ENCODE data around the gene TMEM217. TPM values are rescaled to one million over a fixed set of nuclear protein-coding genes. Genes with fewer than 3 reads are reported as not detected.

Gene TMEM217
- total and polyA plus RNA-seq, 5 experiments from 2014 or later, result 0.24 to 0.96 (median 0.54) TPM

- H3K27ac Mint-ChIP-seq, result peak overlapping the region in 1 of 10 donors; percentile 34
- peaks cover 22 to 66% (median 51%) of the 10 kb centered on the region in 3 donors for H3K36me3 Mint-ChIP-seq
- no peak for DNase-seq
- no peaks in the 10 kb centered on the region for H3K27me3 Mint-ChIP-seq
- POLR2A ChIA-PET, result no interaction called here
- no peak overlapping the region for H3K4me3 Mint-ChIP-seq
- no peaks in the 10 kb centered on the region for H3K9me3 Mint-ChIP-seq
- peaks cover 13 to 17% (median 15%) of the 10 kb centered on the region in 4 donors for H3K4me1 Mint-ChIP-seq
- no peak for ATAC-seq
These were observed 35.5 kb upstream of the TMEM217 start for GRCh38 chr6:37293426-37293825.

DNA sequence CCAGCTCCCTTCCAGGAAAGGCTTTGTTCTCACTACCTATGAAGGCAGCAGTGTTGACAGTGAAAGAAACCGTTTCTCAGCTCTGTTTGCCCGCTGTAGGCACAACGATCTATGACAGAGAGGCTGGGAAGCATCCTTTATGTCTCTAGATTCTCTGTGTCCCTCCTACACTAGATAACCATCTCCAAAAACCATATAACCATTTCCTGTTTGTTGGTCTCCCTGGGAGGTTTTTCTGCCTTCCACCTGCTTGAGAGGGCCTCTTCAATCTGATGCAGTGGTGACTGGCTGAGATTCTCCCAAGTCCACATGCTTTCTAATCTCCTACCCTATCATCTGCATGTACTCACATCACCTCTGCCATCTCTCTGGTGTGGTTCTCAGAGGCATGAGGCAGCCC is 32.0 kb upstream of the TMEM217 start:
- no peaks in the 10 kb centered on the region for H3K27me3 Mint-ChIP-seq
- POLR2A ChIA-PET, result no interaction called here
- H3K4me1 Mint-ChIP-seq, result peaks cover 13 to 19% (median 15%) of the 10 kb centered on the region in 4 donors
- no peaks in the 10 kb centered on the region for H3K9me3 Mint-ChIP-seq
- H3K4me3 Mint-ChIP-seq, result peak overlapping the region in 2 of 10 donors; percentile 12 to 35
- DNase-seq (peak in 3 of 10 donors; percentile 15 to 49 (median 44)), ATAC-seq (peak; percentile 68 to 91)
- peak overlapping the region; percentile 20 to 91 (median 72) for H3K27ac Mint-ChIP-seq
- peaks cover 21 to 72% (median 49%) of the 10 kb centered on the region in 3 donors for H3K36me3 Mint-ChIP-seq

DNA sequence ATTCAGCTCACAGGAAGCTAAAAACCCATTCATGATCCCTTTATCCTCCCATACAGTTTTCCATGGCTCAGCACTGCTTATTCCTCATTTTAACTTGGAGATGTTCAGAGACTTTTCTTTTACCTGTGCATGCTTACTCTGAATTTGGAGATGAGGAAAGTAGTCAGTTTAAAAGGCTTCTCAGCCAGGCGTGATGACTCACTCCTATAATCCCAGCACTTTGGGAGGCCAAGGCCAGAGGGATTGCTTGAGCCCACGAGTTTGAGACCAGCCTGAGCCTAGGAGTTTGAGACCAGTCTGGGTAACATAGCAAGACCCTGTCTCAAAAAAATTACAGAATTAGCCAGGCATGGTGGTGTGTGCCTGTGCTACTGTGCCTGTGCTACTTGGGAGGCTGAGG is 30.3 kb upstream of the TMEM217 start:
- ATAC-seq (no peak), DNase-seq (no peak)
- Mint-ChIP-seq H3K4me3 (no peak overlapping the region), H3K27me3 (no peaks in the 10 kb centered on the region), H3K4me1 (peaks cover 13 to 19% (median 15%) of the 10 kb centered on the region in 4 donors), H3K36me3 (peaks cover 21 to 78% (median 46%) of the 10 kb centered on the region in 3 donors), H3K27ac (no peak overlapping the region), H3K9me3 (no peaks in the 10 kb centered on the region)
- POLR2A ChIA-PET, result no interaction called here

DNA sequence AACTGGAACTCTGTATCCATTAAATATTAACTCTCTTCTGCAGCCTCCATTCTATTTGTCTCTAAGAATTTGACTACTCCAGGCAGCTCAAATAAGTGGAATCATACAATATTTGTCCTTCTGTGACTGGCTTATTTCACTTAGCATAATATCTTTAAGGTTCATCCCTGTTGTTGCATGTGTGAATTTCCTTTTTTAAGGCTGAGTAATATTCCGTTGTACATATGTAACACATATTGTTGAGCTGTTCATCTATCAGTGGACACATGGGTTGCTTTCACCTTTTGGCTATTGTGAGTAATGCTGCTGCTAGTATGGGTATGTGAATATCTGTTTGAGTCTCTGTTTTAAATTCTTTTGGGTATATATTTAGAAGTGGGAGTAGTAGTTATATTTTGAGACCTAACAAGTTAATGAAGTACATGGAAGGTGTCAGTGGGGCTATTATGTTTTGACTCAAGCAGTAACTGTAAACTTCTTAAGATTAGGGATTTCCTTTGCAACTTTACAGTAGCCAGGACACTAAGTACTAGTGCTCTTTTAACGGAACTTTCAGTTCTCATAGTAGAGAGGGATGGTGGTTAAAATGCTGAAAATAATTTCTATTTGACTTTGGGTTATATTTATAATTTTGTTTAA is 29.7 kb upstream of the TMEM217 start:
- Mint-ChIP-seq H3K9me3 (no peaks in the 10 kb centered on the region), H3K4me3 (no peak overlapping the region), H3K36me3 (peaks cover 27 to 79% (median 49%) of the 10 kb centered on the region in 3 donors), H3K27me3 (no peaks in the 10 kb centered on the region), H3K27ac (peak overlapping the region in 1 of 10 donors; percentile 54), H3K4me1 (peaks cover 13 to 19% (median 15%) of the 10 kb centered on the region in 4 donors)
- DNase-seq (no peak), ATAC-seq (no peak)
- POLR2A ChIA-PET, result no interaction called here

- no peak overlapping the region for H3K27ac Mint-ChIP-seq
- no peaks in the 10 kb centered on the region for H3K9me3 Mint-ChIP-seq
- peaks cover 10 to 19% (median 15%) of the 10 kb centered on the region in 4 donors for H3K4me1 Mint-ChIP-seq
- DNase-seq (no peak), ATAC-seq (no peak)
- peaks cover 16 to 79% (median 37%) of the 10 kb centered on the region in 3 donors for H3K36me3 Mint-ChIP-seq
- no peaks in the 10 kb centered on the region for H3K27me3 Mint-ChIP-seq
- H3K4me3 Mint-ChIP-seq, result no peak overlapping the region
- POLR2A ChIA-PET, result no interaction called here
These were observed 27.9 kb upstream of the TMEM217 start for GRCh38 chr6:37285861-37286311.

DNA sequence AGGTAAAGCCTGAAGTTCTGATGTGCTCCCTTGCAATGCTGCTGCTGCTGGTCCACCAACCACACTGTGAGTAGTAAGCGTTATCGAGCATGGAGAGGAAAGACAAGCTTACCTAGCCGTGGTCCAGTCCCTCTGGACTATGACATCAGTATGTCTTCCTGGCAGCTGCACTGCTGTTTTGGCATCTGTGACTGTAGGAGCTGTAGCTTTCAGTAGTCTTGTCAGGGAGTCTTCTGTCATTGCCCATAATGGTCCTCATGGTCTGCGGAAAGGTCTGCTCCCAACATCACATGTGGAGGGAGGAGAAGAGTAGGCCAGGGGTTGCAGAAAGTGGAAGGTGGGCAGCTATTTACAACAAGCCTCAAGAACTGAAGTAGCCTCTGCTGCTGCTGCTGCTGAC is 26.8 kb upstream of the TMEM217 start:
- H3K4me1 Mint-ChIP-seq, result peaks cover 6 to 17% (median 12%) of the 10 kb centered on the region in 4 donors
- H3K36me3 Mint-ChIP-seq, result peaks cover 16 to 80% (median 45%) of the 10 kb centered on the region in 3 donors
- no peak overlapping the region for H3K4me3 Mint-ChIP-seq
- no peak for DNase-seq
- H3K27me3 Mint-ChIP-seq, result no peaks in the 10 kb centered on the region
- no peaks in the 10 kb centered on the region for H3K9me3 Mint-ChIP-seq
- no peak overlapping the region for H3K27ac Mint-ChIP-seq
- no peak for ATAC-seq
- POLR2A ChIA-PET, result no interaction called here

GRCh38 chr6:37283671-37284151 is 25.8 kb upstream of the TMEM217 start:
- peaks cover 0 to 15% (median 4%) of the 10 kb centered on the region in 4 donors for H3K4me1 Mint-ChIP-seq
- H3K27me3 Mint-ChIP-seq, result no peaks in the 10 kb centered on the region
- H3K36me3 Mint-ChIP-seq, result peaks cover 16 to 82% (median 43%) of the 10 kb centered on the region in 3 donors
- peak overlapping the region in 1 of 10 donors; percentile 71 for H3K27ac Mint-ChIP-seq
- DNase-seq, result no peak
- ATAC-seq, result no peak
- no peak overlapping the region for H3K4me3 Mint-ChIP-seq
- no peaks in the 10 kb centered on the region for H3K9me3 Mint-ChIP-seq
- POLR2A ChIA-PET, result no interaction called here

DNA sequence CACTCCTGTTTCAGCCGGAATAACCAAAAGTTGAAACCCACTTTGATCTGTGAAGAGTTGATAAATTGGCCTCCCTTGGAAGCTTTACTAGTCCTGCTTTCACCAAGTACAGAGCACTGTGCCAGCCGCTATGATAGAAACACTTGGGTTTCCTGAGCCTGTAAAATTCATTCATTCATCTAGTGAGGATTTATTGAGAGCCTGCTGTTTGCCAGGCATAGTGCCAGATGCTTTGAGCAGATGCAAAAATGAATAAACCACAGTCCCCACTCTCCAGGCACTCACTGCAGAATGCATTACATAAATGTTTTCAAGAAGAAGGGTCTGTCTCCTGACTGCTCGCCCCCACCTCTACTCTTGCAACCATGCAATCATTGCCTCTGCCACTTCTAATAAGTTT is 25.3 kb upstream of the TMEM217 start:
- POLR2A ChIA-PET, result no interaction called here
- Mint-ChIP-seq H3K4me3 (no peak overlapping the region), H3K27ac (peak overlapping the region in 2 of 10 donors; percentile 20 to 71), H3K36me3 (peaks cover 16 to 84% (median 43%) of the 10 kb centered on the region in 3 donors), H3K27me3 (no peaks in the 10 kb centered on the region), H3K4me1 (peaks cover 0 to 17% (median 3%) of the 10 kb centered on the region in 4 donors), H3K9me3 (no peaks in the 10 kb centered on the region)
- DNase-seq (no peak), ATAC-seq (no peak)

DNA sequence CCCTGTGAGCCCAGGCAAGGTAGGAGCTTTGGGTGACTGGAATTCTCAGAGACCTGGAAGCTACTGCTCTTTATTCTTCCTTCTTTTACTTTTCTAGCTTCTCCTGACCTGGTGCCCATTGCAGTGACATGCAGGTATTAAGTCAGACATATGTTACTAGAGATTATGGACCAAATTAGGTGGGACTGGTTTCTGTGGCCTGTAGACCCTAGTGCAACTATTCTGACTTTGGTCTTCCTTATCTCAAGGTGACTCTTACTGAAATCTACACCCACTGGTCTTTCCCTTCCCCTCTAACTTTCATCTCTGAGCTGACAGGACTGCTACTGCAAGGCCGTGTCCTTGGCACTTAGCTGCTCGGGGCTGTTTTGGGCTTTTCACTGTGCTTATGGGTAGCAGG is 24.4 kb upstream of the TMEM217 start:
- Mint-ChIP-seq H3K9me3 (no peaks in the 10 kb centered on the region), H3K4me1 (peaks cover 0 to 22% (median 4%) of the 10 kb centered on the region in 4 donors), H3K36me3 (peaks cover 11 to 76% (median 38%) of the 10 kb centered on the region in 3 donors), H3K27me3 (no peaks in the 10 kb centered on the region), H3K27ac (no peak overlapping the region), H3K4me3 (no peak overlapping the region)
- POLR2A ChIA-PET, result no interaction called here
- no peak for DNase-seq
- ATAC-seq, result no peak

GRCh38 chr6:37280162-37280887 is 22.4 kb upstream of the TMEM217 start:
- peaks cover 5 to 57% (median 27%) of the 10 kb centered on the region in 3 donors for H3K36me3 Mint-ChIP-seq
- no peaks in the 10 kb centered on the region for H3K27me3 Mint-ChIP-seq
- POLR2A ChIA-PET, result no interaction called here
- no peak for DNase-seq
- H3K4me1 Mint-ChIP-seq, result peaks cover 8 to 39% (median 19%) of the 10 kb centered on the region in 4 donors
- no peak overlapping the region for H3K4me3 Mint-ChIP-seq
- no peak overlapping the region for H3K27ac Mint-ChIP-seq
- ATAC-seq, result no peak
- H3K9me3 Mint-ChIP-seq, result no peaks in the 10 kb centered on the region

- Mint-ChIP-seq H3K27me3 (no peaks in the 10 kb centered on the region), H3K4me3 (no peak overlapping the region), H3K9me3 (no peaks in the 10 kb centered on the region), H3K36me3 (peaks cover 5 to 55% (median 24%) of the 10 kb centered on the region in 3 donors), H3K4me1 (peaks cover 12 to 43% (median 26%) of the 10 kb centered on the region in 4 donors), H3K27ac (peak overlapping the region in 1 of 10 donors; percentile 16)
- ATAC-seq (no peak), DNase-seq (no peak)
- POLR2A ChIA-PET, result no interaction called here
These were observed 21.6 kb upstream of the TMEM217 start for GRCh38 chr6:37279366-37280134.

DNA sequence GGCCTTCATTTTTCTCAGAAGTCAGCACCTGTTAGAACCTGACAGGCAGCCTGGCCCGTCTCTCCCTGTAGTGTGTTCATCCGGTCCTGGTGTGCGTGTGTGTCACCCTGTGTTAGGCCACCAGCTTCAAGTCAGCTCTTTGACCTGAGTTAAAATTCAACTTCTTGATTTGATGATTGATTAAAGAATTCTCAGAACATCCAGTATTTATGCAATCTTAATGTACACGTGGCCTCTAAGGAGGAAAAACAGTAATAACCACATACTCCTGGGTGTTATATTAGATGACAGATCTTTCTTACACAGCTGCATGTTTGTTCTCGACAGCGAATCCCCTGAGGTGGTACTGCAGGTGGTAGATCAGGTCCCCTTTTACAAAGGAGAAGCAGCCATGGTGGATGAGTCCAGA is 19.1 kb upstream of the TMEM217 start:
- H3K9me3 Mint-ChIP-seq, result no peaks in the 10 kb centered on the region
- peaks cover 0 to 39% (median 9%) of the 10 kb centered on the region in 3 donors for H3K36me3 Mint-ChIP-seq
- H3K4me1 Mint-ChIP-seq, result peaks cover 19 to 59% (median 46%) of the 10 kb centered on the region in 4 donors
- peak overlapping the region in 1 of 10 donors; percentile 6 for H3K4me3 Mint-ChIP-seq
- H3K27me3 Mint-ChIP-seq, result no peaks in the 10 kb centered on the region
- DNase-seq (no peak), ATAC-seq (peak; percentile 46 to 47)
- POLR2A ChIA-PET, result interaction anchor here (0.7 kb wide), 1 partner anchor 18 kb away, joined by 3 read pairs; no protein-coding TSS in a partner anchor
- peak overlapping the region in 2 of 10 donors; percentile 37 to 49 for H3K27ac Mint-ChIP-seq

Measured in naive thymus-derived CD8-positive, alpha-beta T cell (primary cell).